ENCODE data around the gene ZBTB20. TPM values are rescaled to one million over a fixed set of nuclear protein-coding genes. Genes with fewer than 3 reads are reported as not detected.

ZBTB20 gene
- total RNA-seq, 6 experiments from 2014 or later, result 36.7 to 59.4 (median 46.7) TPM

DNA sequence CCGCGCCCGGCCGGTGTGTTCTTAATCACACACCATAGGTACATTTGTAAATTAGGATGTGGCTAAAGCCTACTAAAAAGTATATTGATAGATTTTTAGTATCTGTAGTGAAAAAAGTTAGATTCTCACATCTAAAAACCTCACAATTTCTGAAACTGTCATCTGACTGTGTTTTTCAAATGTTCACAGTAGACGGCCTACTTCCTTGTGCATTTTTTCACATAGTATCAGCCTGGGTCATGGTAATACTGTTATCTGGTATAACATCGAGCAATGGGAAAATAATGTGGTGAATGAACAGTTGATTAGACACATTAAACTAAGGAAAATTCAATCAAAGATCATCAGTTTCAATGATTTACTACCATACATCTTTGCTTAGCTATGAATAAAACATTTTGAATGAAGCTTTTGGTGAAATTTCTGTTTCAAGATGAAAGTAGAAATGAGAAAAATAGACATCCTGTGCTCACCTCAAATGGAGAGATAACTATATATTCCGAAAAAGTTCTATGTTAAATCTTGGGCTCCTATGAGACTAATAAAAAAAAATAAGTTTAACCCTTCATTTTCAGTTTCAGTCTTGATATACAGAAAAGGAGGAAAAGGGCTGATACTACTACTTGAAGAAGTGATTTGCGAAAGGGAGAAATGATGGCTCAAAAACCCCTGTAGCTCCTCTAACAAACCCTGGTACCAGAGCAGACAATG lies 262.7 kb downstream of the ZBTB20 start:
- Histone ChIP-seq H3K9me3 (no peaks in the 10 kb centered on the region), H3K4me3 (no peak overlapping the region), H3K36me3 (no peaks in the 10 kb centered on the region), H3K27ac (no peak overlapping the region), H3K4me1 (peaks cover 0 to 57% (median 20%) of the 10 kb centered on the region in 4 donors), H3K27me3 (no peaks in the 10 kb centered on the region)
- no peak for TF ChIP-seq POLR2A (IDR thresholded peaks at IDR 0.05)
- ATAC-seq, result no peak
- no peak for DNase-seq
- intact Hi-C loops (cut with DNase I), result no loop called here
- 94% methylated on average over 8 of the region's 8 CpGs for WGBS (ENCODE audit: insufficient coverage, low coverage, low lambda C conversion rate, missing lambda C conversion rate)

DNA sequence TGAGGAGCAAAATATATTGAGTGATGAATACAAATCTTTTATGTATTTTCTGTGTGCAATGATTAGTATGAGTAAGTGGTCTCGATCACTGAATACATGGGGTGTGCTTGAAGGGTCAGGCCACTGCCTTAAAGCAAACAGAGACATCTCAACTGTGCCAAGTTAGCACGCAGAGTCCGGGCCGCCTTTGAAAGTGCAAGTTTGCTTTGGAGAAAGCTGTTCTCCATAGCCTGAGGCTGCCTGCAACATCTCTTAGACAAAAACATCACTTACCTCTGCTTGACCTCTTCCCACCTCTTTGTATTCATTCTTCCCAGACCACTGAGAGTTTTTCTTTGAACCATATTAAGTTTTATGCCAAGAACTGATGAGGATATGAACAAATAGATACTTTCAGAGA lies 267.0 kb downstream of the ZBTB20 start:
- Histone ChIP-seq H3K27me3 (no peaks in the 10 kb centered on the region), H3K36me3 (no peaks in the 10 kb centered on the region), H3K27ac (peak overlapping the region in 2 of 3 donors; percentile 7 to 63), H3K4me1 (peaks cover 0 to 41% (median 16%) of the 10 kb centered on the region in 4 donors), H3K9me3 (no peaks in the 10 kb centered on the region), H3K4me3 (no peak overlapping the region)
- ATAC-seq, result peak; percentile 79 to 91 (median 86)
- WGBS (ENCODE audit: insufficient coverage, low coverage, low lambda C conversion rate, missing lambda C conversion rate), result 11% methylated on average over 4 of the region's 4 CpGs
- intact Hi-C loops (cut with DNase I), result no loop called here
- DNase-seq, result peak; percentile 18 to 62 (median 59)
- TF ChIP-seq, protein P1, sequence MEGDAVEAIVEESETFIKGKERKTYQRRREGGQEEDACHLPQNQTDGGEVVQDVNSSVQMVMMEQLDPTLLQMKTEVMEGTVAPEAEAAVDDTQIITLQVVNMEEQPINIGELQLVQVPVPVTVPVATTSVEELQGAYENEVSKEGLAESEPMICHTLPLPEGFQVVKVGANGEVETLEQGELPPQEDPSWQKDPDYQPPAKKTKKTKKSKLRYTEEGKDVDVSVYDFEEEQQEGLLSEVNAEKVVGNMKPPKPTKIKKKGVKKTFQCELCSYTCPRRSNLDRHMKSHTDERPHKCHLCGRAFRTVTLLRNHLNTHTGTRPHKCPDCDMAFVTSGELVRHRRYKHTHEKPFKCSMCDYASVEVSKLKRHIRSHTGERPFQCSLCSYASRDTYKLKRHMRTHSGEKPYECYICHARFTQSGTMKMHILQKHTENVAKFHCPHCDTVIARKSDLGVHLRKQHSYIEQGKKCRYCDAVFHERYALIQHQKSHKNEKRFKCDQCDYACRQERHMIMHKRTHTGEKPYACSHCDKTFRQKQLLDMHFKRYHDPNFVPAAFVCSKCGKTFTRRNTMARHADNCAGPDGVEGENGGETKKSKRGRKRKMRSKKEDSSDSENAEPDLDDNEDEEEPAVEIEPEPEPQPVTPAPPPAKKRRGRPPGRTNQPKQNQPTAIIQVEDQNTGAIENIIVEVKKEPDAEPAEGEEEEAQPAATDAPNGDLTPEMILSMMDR (IDR thresholded peaks at IDR 0.05), result no peak
- no peak for TF ChIP-seq POLR2A (IDR thresholded peaks at IDR 0.05)

- 18% methylated on average over 8 of the region's 8 CpGs for WGBS (ENCODE audit: insufficient coverage, low coverage, low lambda C conversion rate, missing lambda C conversion rate)
- no peaks in the 10 kb centered on the region for H3K9me3 ChIP-seq
- DNase-seq (no peak), ATAC-seq (peak; percentile 55 to 77 (median 66))
- intact Hi-C loops (cut with DNase I), result no loop called here
- peaks cover 0 to 46% (median 19%) of the 10 kb centered on the region in 4 donors for H3K4me1 ChIP-seq
- peak overlapping the region; percentile 7 to 63 (median 28) for H3K27ac ChIP-seq
- no peak for TF ChIP-seq POLR2A (IDR thresholded peaks at IDR 0.05)
- TF ChIP-seq, protein P1 (IDR thresholded peaks at IDR 0.05), result no peak
- H3K27me3 ChIP-seq, result no peaks in the 10 kb centered on the region
- no peaks in the 10 kb centered on the region for H3K36me3 ChIP-seq
- no peak overlapping the region for H3K4me3 ChIP-seq
These were observed 267.7 kb downstream of the ZBTB20 start for GRCh38 chr3:114879059-114880031.

- intact Hi-C loops (cut with DNase I), result no loop called here
- Histone ChIP-seq H3K36me3 (no peaks in the 10 kb centered on the region), H3K4me1 (peaks cover 0 to 57% (median 23%) of the 10 kb centered on the region in 4 donors), H3K27ac (no peak overlapping the region), H3K9me3 (no peaks in the 10 kb centered on the region), H3K4me3 (no peak overlapping the region), H3K27me3 (no peaks in the 10 kb centered on the region)
- TF ChIP-seq POLR2A (IDR thresholded peaks at IDR 0.05), result no peak
- TF ChIP-seq, protein P1 (IDR thresholded peaks at IDR 0.05), result no peak
- WGBS (ENCODE audit: insufficient coverage, low coverage, low lambda C conversion rate, missing lambda C conversion rate), result 89% methylated on average over 5 of the region's 5 CpGs
- ATAC-seq, result no peak
- no peak for DNase-seq
These were observed 268.8 kb downstream of the ZBTB20 start for GRCh38 chr3:114878114-114878839.

All from right lobe of liver (tissue), 6 donors.